ENCODE data around the gene TMEM219.

DNA sequence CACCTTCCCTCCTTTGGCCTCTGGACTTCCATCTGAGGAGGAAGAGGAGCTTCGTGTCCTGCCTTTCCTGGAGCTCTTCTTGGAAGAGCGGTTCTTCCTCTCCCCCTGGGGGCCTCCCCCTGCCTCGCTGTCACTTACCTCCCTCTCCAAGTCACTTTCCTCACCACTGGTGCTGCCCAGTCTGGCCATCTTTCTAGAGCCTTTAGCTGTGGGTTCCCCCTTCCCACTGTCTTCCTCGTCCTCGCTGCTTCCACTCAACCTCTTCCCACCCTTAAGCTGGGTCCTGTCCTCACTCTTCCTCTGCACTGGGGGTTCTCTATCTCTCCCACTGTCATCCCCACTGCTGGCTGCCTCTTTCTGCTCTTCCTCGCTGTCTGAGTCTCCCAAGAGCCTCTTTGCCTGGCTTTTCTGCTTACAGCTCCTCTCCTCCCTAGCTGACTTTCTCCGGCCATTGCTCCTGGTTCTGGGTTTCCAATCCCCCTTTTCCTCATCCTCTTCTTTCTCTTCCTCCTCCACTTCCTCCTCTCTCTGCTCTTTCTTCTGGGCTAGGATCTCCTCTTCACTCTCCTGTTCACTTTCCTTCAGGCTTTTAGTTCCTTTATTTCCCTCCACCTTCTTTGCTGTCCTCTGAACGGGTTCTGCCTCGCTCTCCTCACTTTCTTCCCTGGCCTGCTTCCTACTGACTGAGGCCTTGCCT, 32.2 kb downstream of the TMEM219 start:
- TF ChIP-seq FOXM1 (IDR thresholded peaks at IDR 0.05; ENCODE audit: low read depth), result no peak
- no peak for TF ChIP-seq EZH2phosphoT487 (IDR thresholded peaks at IDR 0.05; ENCODE audit: borderline replicate concordance, low read depth)
- no peak for TF ChIP-seq FOXJ3 (CRISPR knock-in tag; IDR thresholded peaks at IDR 0.05)
- TF ChIP-seq RCOR1 (IDR thresholded peaks at IDR 0.05; ENCODE audit: low read length), result no peak
- no peak for TF ChIP-seq POLR2AphosphoS5 (IDR thresholded peaks at IDR 0.05; ENCODE audit: low read depth, low read length)
- no peak for TF ChIP-seq MEF2A (IDR thresholded peaks at IDR 0.05; ENCODE audit: borderline replicate concordance, low read depth)
- TF ChIP-seq, protein P1, sequence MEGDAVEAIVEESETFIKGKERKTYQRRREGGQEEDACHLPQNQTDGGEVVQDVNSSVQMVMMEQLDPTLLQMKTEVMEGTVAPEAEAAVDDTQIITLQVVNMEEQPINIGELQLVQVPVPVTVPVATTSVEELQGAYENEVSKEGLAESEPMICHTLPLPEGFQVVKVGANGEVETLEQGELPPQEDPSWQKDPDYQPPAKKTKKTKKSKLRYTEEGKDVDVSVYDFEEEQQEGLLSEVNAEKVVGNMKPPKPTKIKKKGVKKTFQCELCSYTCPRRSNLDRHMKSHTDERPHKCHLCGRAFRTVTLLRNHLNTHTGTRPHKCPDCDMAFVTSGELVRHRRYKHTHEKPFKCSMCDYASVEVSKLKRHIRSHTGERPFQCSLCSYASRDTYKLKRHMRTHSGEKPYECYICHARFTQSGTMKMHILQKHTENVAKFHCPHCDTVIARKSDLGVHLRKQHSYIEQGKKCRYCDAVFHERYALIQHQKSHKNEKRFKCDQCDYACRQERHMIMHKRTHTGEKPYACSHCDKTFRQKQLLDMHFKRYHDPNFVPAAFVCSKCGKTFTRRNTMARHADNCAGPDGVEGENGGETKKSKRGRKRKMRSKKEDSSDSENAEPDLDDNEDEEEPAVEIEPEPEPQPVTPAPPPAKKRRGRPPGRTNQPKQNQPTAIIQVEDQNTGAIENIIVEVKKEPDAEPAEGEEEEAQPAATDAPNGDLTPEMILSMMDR (IDR thresholded peaks at IDR 0.05), result no peak
- no peak for TF ChIP-seq EP300 (IDR thresholded peaks at IDR 0.05; ENCODE audit: borderline replicate concordance in 1 of 2, low read depth in 1 of 2, low read length in 1 of 2)

Measured in SK-N-SH (cell line).